Mesenteric fat pad (tissue), 1 donor: ENCODE data around the gene ACADS. TPM values are rescaled to one million over a fixed set of nuclear protein-coding genes. Genes with fewer than 3 reads are reported as not detected.

Experiments used
- total RNA-seq: library from RNA; stranded (reverse); fragmentation: NEBNext Ultra II Directional; extraction: Animal tissue kit (Norgen Biotek cat#: 25700); gene quantifications from one replicate; pipeline ENCODE4 v1.2.1, GENCODE V29; 2021
- donor health status: DM: yes; HTN: yes; CAD: no.

The ACADS gene
- total RNA-seq, 1 donor from 2014 or later: 66.9 TPM

Other genes with a start within 250 kb of the ACADS start
- gene DYNLL1, start 229.7 kb upstream of the ACADS start, total RNA-seq: 142 TPM
- 23.3 TPM for gene COQ5, start 196.7 kb upstream of the ACADS start, total RNA-seq
- 224 TPM for gene RNF10, start 191.5 kb upstream of the ACADS start, total RNA-seq
- gene POP5, start 144.4 kb upstream of the ACADS start, total RNA-seq: 33.8 TPM
- 5.5 TPM for gene CABP1, start 85.2 kb upstream of the ACADS start, total RNA-seq
- 154 TPM for gene MLEC, start 38.7 kb upstream of the ACADS start, total RNA-seq
- 20.4 TPM for gene UNC119B, start 15.4 kb upstream of the ACADS start, total RNA-seq
- gene SPPL3, start 178.5 kb downstream of the ACADS start, total RNA-seq: 43.0 TPM